ENCODE results near the gene NEDD4L.

NEDD4L gene

DNA sequence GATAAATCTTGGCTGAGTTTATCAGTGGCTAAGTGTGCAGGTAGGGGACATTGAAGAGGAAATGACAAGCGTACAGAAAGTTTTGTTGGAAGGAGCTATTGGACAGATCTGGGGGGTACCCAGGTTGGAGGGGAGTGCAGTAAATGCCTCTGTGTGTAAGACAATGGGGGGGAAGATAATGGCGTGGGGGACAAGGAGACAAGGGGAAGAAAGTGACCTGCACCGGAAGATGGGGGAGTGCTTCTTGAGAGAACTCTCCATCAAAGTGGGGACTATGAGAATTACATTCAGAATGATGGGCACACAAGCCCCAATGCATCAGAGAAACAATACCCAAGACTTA, 394.9 kb downstream of the NEDD4L start:
- DNase-seq, result no peak

DNA sequence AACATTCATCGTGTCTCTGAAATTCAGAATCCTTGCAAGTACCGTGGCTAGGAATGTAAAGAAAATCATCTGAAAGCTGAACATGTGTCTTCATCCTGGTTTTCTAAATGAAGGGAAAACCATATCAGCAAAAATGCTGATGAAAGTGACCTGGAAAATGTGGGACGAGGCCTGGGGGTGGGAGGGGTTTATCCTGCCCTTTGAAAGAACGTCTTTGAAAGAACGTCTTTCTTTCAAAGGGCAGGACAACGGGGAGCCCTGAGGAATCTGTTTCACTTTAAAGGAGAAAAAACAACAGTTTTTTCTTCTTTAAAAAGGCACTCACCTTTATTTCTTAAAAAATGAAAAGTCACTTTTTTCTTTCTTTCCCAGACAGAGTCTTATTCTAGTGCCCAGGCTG, 399.6 kb downstream of the NEDD4L start:
- DNase-seq, result no peak

DNA sequence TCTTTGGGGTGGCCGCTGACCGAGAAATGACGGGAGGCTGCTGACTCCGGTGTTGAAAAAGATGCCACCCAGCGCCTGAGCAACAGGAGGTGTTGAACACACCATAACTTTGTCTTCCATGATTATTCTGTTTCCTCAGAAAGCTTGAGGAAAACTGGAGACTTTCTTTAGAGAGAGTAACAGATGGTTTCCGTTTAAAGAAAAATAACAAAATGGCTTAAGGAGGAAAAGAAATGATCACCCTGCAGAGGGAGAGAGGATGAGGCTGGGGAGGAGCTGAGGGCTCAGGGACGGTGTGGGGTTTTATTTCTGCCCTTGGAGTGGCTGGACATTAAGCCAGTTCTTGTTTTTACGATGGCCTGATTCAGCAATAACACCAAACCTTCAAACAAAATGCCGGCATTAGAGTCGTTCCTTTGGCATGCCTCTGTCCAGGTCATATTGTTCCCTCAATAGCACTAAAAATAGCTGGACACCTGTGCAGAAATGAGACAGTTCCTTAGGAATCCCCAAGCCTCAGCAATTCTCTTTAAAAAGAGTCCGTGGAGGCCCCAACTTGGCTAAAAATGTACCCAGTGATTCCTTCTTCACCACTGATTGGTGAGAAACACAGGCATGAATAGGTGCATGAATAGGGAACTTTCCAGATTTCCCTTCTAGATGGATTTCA, 402.5 kb downstream of the NEDD4L start:
- DNase-seq, result no peak

DNA sequence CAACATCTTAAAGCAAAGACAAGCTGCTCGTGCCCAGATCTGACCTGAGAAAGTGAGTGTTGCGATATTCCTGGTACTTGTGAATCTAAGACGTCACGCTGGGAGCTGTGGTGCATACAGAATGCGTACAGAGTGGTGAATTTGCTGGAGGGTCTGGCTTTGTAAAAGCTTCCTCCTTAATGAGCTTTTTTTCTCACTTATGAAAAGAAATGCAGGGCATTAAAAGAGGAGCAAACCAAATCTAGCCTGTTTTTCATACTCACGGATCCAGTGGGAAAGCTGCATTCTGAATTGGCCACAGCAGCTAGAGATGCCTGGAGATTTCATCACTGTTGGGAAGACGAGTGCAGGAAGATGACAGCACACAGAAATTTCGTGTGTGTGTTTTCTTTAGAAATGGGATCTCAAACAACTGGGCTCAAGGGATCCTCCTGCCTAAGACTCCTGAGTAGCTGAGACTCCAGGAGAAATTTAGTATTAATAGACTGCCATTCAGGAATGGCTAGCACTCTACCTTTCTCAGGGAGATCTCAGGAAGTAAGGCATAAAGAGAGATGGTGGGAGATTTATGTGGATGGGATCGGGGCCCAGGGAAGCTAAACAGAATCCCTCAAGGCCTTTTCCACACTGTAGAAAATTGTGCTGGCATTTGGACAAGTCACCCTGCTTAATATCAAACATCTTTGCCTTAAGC, 403.5 kb downstream of the NEDD4L start:
- no peak for DNase-seq

DNA sequence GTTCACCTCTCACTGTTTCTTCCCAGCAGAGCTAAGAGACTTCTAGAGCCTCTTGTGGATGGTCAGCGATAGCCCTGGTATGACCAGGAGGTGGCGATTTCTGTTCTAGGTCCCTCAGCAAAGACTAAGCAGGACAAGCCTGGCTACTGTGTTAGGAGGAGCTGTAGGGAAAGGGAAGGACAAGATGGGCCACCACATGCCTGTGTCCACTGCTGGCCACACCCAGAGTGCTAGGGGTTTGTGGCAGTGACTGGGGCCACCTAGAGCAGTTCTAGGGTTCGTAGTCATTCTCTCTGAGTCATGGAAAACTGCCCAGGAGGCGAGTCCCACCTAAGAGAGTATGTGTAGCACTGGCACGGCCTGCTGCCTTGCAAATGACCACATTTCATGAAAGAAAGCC, 405.4 kb downstream of the NEDD4L start:
- no peak for DNase-seq
